ENCODE measurements around the gene ACOT9. TPM values are rescaled to one million over a fixed set of nuclear protein-coding genes. Genes with fewer than 3 reads are reported as not detected.

ACOT9 gene
- 18.2 TPM for polyA plus RNA-seq

- peak within 1 kb of the TSS; percentile 87 to 97 (median 94) for H3K4me3 Mint-ChIP-seq
- peaks cover 2% of the 10 kb centered on the region for H3K27me3 Mint-ChIP-seq
- no peaks in the 10 kb centered on the region for H3K36me3 Mint-ChIP-seq
- H3K9me3 Mint-ChIP-seq = no peaks in the 10 kb centered on the region
- peaks cover 10 to 19% (median 14%) of the 10 kb centered on the region in 3 donors for H3K4me1 Mint-ChIP-seq
- peak within 1 kb of the TSS; percentile 84 to 93 (median 90) for H3K27ac Mint-ChIP-seq
Observed at GRCh38 chrX:23742697-23743622, at the start of gene ACOT9. ACOT9 (minus strand) TSS chrX:23743276; CDS start chrX:23743144, 132 bp downstream.

GRCh38 chrX:23790155-23790497 is 47.0 kb upstream of the ACOT9 start:
- Mint-ChIP-seq H3K36me3 (no peaks in the 10 kb centered on the region), H3K4me3 (no peak overlapping the region), H3K4me1 (peaks cover 8 to 11% (median 9%) of the 10 kb centered on the region in 3 donors), H3K9me3 (no peaks in the 10 kb centered on the region), H3K27me3 (no peaks in the 10 kb centered on the region), H3K27ac (no peak overlapping the region)

GRCh38 chrX:23789386-23790154 is 46.5 kb upstream of the ACOT9 start:
- Mint-ChIP-seq H3K27me3 (no peaks in the 10 kb centered on the region), H3K36me3 (no peaks in the 10 kb centered on the region), H3K4me3 (no peak overlapping the region), H3K9me3 (no peaks in the 10 kb centered on the region), H3K27ac (no peak overlapping the region), H3K4me1 (peaks cover 12 to 15% (median 13%) of the 10 kb centered on the region in 3 donors)

GRCh38 chrX:23788946-23789345 is 45.9 kb upstream of the ACOT9 start:
- H3K4me1 Mint-ChIP-seq = peaks cover 13 to 22% (median 19%) of the 10 kb centered on the region in 3 donors
- no peaks in the 10 kb centered on the region for H3K27me3 Mint-ChIP-seq
- no peaks in the 10 kb centered on the region for H3K36me3 Mint-ChIP-seq
- H3K27ac Mint-ChIP-seq = no peak overlapping the region
- no peak overlapping the region for H3K4me3 Mint-ChIP-seq
- no peaks in the 10 kb centered on the region for H3K9me3 Mint-ChIP-seq

- no peaks in the 10 kb centered on the region for H3K36me3 Mint-ChIP-seq
- H3K27me3 Mint-ChIP-seq = no peaks in the 10 kb centered on the region
- H3K4me1 Mint-ChIP-seq = peaks cover 13 to 23% (median 22%) of the 10 kb centered on the region in 3 donors
- no peaks in the 10 kb centered on the region for H3K9me3 Mint-ChIP-seq
- peak overlapping the region in 1 of 4 donors; percentile 22 for H3K4me3 Mint-ChIP-seq
- H3K27ac Mint-ChIP-seq = no peak overlapping the region
Observed at GRCh38 chrX:23788521-23788920, 45.4 kb upstream of the ACOT9 start.

GRCh38 chrX:23787745-23788118 is 44.7 kb upstream of the ACOT9 start:
- Mint-ChIP-seq H3K27me3 (no peaks in the 10 kb centered on the region), H3K27ac (no peak overlapping the region), H3K36me3 (no peaks in the 10 kb centered on the region), H3K4me3 (peak overlapping the region in 1 of 4 donors; percentile 22), H3K4me1 (peaks cover 13 to 25% (median 22%) of the 10 kb centered on the region in 3 donors), H3K9me3 (no peaks in the 10 kb centered on the region)

- Mint-ChIP-seq H3K36me3 (no peaks in the 10 kb centered on the region), H3K4me3 (peak overlapping the region in 2 of 4 donors; percentile 58 to 93), H3K4me1 (peaks cover 18 to 36% (median 28%) of the 10 kb centered on the region in 3 donors), H3K9me3 (no peaks in the 10 kb centered on the region), H3K27me3 (no peaks in the 10 kb centered on the region), H3K27ac (peak overlapping the region in 2 of 3 donors; percentile 27 to 58)
Observed at GRCh38 chrX:23786268-23786815, 43.3 kb upstream of the ACOT9 start.

- Mint-ChIP-seq H3K27ac (peak overlapping the region in 2 of 3 donors; percentile 39 to 97), H3K9me3 (no peaks in the 10 kb centered on the region), H3K4me3 (peak overlapping the region; percentile 43 to 96 (median 94)), H3K4me1 (peaks cover 21 to 40% (median 31%) of the 10 kb centered on the region in 3 donors), H3K36me3 (no peaks in the 10 kb centered on the region), H3K27me3 (no peaks in the 10 kb centered on the region)
Observed at GRCh38 chrX:23785580-23785979, 42.5 kb upstream of the ACOT9 start.

GRCh38 chrX:23784470-23785331 is 41.6 kb upstream of the ACOT9 start:
- no peaks in the 10 kb centered on the region for H3K9me3 Mint-ChIP-seq
- H3K27me3 Mint-ChIP-seq = no peaks in the 10 kb centered on the region
- H3K4me3 Mint-ChIP-seq = peak overlapping the region; percentile 93 to 96 (median 96)
- H3K27ac Mint-ChIP-seq = peak overlapping the region; percentile 93 to 98 (median 97)
- peaks cover 21 to 40% (median 31%) of the 10 kb centered on the region in 3 donors for H3K4me1 Mint-ChIP-seq
- no peaks in the 10 kb centered on the region for H3K36me3 Mint-ChIP-seq

GRCh38 chrX:23783589-23784469 is 40.8 kb upstream of the ACOT9 start:
- H3K36me3 Mint-ChIP-seq = no peaks in the 10 kb centered on the region
- H3K27ac Mint-ChIP-seq = peak overlapping the region; percentile 93 to 98 (median 97)
- no peaks in the 10 kb centered on the region for H3K9me3 Mint-ChIP-seq
- H3K4me3 Mint-ChIP-seq = peak overlapping the region; percentile 93 to 96 (median 96)
- H3K4me1 Mint-ChIP-seq = peaks cover 21 to 40% (median 31%) of the 10 kb centered on the region in 3 donors
- H3K27me3 Mint-ChIP-seq = no peaks in the 10 kb centered on the region

GRCh38 chrX:23782863-23783588 is 40.0 kb upstream of the ACOT9 start, which contains the start of gene SAT1:
SAT1 (plus strand) TSS chrX:23783173; CDS start chrX:23783352, 179 bp downstream.
- H3K27me3 Mint-ChIP-seq = no peaks in the 10 kb centered on the region
- H3K4me3 Mint-ChIP-seq = peak within 1 kb of the TSS; percentile 93 to 96 (median 96)
- H3K4me1 Mint-ChIP-seq = peaks cover 21 to 40% (median 28%) of the 10 kb centered on the region in 3 donors
- peak within 1 kb of the TSS; percentile 93 to 98 (median 97) for H3K27ac Mint-ChIP-seq
- H3K36me3 Mint-ChIP-seq = no peaks in the 10 kb centered on the region
- H3K9me3 Mint-ChIP-seq = no peaks in the 10 kb centered on the region

- peaks cover 21 to 40% (median 27%) of the 10 kb centered on the region in 3 donors for H3K4me1 Mint-ChIP-seq
- H3K9me3 Mint-ChIP-seq = no peaks in the 10 kb centered on the region
- no peaks in the 10 kb centered on the region for H3K36me3 Mint-ChIP-seq
- peak overlapping the region in 3 of 4 donors; percentile 93 to 96 (median 96) for H3K4me3 Mint-ChIP-seq
- H3K27me3 Mint-ChIP-seq = no peaks in the 10 kb centered on the region
- H3K27ac Mint-ChIP-seq = peak overlapping the region; percentile 93 to 98 (median 97)
Observed at GRCh38 chrX:23782455-23782854, 39.4 kb upstream of the ACOT9 start.

GRCh38 chrX:23779025-23779424 is 35.9 kb upstream of the ACOT9 start:
- peaks cover 11 to 22% (median 14%) of the 10 kb centered on the region in 3 donors for H3K4me1 Mint-ChIP-seq
- peak overlapping the region in 1 of 3 donors; percentile 45 for H3K27ac Mint-ChIP-seq
- H3K36me3 Mint-ChIP-seq = no peaks in the 10 kb centered on the region
- H3K27me3 Mint-ChIP-seq = no peaks in the 10 kb centered on the region
- no peaks in the 10 kb centered on the region for H3K9me3 Mint-ChIP-seq
- H3K4me3 Mint-ChIP-seq = no peak overlapping the region
